Stimulated activated CD8-positive, alpha-beta memory T cell treated with anti-CD3 and anti-CD28 coated beads, Interleukin-2, amount 100 ng/mL, for 1 hour (primary cell): ENCODE measurements around the gene TNK1.
"Not testable (repeated sequence)": the region's sequence is repeated elsewhere in the genome, so short reads cannot be mapped to it uniquely, and the experiment has no call there.

Source experiments
- DNase-seq, 2 donors: peaks; one replicate each; pipeline ENCODE4 v3.0.0-alpha.2; 2020; ENCODE audit warnings: low read depth in 2 of 2

The TNK1 gene

GRCh38 chr17:7380855-7381683, at the start of gene TNK1:
TSS of gene TNK1 (plus strand) at chr17:7381089. CDS start at chr17:7382927, 1,838 bp downstream.
- no peak for DNase-seq

DNA sequence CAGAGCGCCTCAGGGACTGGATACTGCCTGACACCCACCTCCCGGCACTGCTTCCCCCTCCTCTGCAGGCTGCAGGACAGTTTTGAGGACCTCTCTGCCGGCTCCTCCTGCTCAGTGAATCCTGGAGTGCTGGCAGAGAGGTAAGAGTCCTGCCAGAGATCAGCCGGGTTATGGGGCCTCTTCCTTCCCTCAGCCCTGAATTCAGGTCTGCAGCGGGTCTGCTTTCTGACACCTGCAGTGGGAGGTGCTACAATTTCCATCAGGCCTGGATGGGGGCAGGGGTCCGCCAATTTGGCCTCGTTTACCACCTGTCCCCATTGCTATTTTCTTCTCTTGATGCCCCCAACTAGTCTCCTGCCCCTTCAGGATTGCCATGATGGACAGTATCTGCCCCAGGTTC, 48.8 kb upstream of the TNK1 start:
- DNase-seq = no peak

- not testable (repeated sequence) for DNase-seq
Observed at GRCh38 chr17:7332600-7333069, 48.3 kb upstream of the TNK1 start.

DNA sequence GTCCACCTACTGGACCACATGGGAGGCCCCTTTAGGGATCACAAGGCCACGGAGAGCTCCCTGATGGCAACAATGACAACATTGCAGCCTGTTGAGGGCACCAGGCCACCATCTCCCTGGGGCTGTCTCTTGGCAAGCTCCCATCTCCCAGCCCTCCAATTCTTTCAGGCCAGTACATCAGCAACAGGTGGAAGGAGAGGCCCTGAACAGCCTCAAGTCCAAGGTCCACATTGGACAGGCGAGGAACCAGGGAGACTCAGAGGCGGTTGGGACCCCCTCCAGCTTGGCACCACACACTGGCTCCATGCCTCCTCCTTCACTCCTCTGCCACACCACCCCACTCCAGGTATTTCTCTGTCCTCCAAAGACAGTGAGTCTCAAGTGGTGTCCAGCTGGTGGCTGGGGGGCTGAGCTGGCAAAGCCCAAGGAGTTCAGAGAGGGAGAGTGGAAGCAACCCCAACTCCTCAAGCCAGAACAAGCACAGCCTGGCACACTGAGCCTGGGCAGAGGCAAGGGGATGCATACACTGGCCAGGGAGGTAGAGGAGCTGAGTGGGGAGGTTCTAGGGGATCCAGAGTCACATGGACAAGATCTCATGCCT, 45.9 kb upstream of the TNK1 start:
- DNase-seq = no peak

DNA sequence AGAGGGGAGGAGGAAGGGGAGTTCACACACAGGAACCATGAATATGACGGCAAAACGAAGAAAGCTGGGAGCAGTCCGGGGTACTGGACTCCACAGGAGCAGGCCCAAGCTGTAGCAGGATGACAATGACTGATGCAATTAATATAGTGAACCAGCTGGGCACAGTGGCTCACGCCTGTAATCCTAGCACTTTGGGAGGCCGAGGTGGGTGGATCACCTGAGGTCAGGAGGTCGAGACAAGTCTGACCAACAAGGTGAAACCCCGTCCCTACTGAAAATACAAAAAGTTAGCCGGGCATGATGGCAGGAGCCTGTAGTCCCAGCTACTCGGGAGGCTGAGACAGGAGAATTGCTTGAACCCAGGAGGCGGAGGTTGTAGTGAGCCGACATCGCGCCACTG, 45.1 kb upstream of the TNK1 start:
- DNase-seq = not testable (repeated sequence)

- DNase-seq = peak; percentile 67 to 81
Observed at GRCh38 chr17:7336240-7337175, 44.4 kb upstream of the TNK1 start, which contains the start of gene ACAP1. TSS of gene ACAP1 (plus strand) at chr17:7336529. CDS start at chr17:7336735, 206 bp downstream.

DNA sequence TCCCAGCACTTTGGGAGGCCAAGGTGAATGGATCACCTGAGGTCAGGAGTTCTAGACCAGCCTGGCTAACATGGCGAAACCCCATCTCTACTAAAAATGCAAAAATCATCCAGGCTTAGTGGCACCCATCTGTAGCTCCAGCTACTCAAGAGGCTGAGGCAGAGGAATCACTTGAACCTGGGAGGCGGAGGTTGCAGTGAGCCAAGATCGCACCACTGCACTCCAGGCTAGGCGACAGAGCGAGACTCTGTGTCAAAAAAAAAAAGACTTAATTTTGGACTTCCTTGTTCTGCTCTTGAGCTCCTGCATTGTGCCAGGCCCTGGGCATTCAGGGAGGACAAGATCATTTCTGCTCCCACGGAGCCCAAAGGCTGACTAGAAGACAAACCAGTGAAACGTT, 43.3 kb upstream of the TNK1 start:
- not testable (repeated sequence) for DNase-seq

GRCh38 chr17:7340179-7340578, 40.7 kb upstream of the TNK1 start:
- no peak for DNase-seq

- DNase-seq = no peak
Observed at GRCh38 chr17:7341842-7342241, 39.0 kb upstream of the TNK1 start.

GRCh38 chr17:7343250-7343649, 37.6 kb upstream of the TNK1 start:
- no peak for DNase-seq

DNA sequence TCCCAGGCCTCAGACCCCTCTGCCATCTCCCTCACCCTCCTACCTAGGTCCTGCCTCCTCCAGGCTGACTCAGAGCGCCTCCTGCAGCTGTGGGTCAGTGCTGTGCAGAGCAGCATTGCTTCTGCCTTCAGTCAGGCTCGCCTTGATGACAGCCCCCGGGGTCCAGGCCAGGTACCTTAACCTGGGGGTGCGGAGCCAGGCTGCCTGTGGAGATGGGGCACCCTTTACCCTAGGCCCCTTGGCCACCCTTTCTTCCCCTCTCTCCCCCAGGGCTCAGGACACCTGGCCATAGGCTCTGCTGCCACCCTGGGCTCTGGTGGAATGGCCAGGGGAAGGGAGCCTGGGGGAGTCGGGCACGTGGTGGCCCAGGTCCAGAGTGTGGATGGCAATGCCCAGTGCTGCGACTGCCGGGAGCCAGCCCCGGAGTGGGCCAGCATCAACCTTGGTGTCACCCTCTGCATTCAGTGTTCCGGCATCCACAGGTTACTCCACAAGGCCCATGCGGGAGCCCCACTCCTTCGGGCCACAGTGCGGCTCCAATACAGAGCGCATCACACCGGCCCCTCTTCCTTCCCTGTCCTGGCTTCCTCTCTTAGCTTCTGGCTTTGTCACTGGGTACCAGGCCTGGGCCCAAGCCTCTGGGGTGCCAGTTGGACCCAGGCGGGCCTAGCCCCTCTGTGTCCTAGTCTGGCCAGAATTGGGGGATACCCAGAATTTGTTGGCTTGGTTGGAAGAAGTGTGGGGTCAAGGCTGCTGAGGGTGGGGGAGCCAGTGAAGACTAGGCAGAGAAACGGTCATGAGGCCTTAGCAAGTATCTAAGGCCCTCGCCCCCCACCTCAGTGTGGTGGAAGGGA, 33.9 kb upstream of the TNK1 start:
- no peak for DNase-seq

- no peak for DNase-seq
Observed at GRCh38 chr17:7347630-7348477, 33.0 kb upstream of the TNK1 start.

GRCh38 chr17:7348478-7349242, 32.2 kb upstream of the TNK1 start:
- DNase-seq = no peak

DNA sequence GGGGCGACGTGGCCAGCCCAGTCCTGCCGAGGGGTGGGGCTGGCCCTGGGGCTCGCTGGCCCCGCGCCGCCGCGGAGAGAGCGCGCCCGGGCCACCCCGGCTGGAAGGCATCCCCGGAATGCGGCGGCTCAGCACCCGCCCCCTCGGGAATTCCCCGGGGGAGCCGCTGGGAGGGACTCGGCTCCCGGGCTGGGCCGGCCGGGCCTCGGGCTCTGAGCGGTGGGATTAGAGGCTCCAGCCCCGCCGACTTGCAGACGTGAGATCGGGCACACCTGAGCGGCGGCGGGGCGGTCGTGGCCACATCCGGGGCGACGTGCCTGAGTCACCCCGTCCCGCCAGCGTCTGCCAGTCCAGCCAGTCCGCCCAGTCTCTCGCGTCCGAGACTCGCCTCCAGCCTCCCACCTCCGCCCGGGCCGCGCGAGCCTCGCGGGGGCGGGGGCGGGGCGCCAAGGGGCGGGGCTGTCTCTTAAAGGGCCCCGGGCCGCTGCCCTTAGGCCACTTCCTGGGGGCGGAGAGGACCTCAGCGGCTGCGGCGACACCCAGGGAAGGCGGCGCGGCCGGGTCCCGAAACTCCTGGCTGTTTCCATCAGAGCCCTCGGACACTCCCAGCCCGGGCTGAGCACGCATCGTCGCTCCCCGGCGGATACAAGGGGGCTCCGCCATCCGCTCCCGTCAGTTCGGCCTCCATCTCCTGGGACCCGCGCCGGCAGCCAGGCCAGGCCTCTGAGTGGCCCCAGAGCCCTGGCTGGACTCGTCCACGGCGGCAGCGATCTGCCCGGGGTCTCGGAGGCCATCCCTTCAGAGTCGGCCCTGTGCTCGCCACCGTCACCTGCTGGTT, 29.0 kb upstream of the TNK1 start, which contains the start of gene KCTD11:
Gene KCTD11 (plus strand): TSS at position 498 of the 838 bp plus-strand sequence.
- DNase-seq = peak; percentile 50 to 64

- no peak for DNase-seq
Observed at GRCh38 chr17:7352503-7352889, 28.4 kb upstream of the TNK1 start.

GRCh38 chr17:7352910-7353635, 27.8 kb upstream of the TNK1 start:
- DNase-seq = no peak

DNA sequence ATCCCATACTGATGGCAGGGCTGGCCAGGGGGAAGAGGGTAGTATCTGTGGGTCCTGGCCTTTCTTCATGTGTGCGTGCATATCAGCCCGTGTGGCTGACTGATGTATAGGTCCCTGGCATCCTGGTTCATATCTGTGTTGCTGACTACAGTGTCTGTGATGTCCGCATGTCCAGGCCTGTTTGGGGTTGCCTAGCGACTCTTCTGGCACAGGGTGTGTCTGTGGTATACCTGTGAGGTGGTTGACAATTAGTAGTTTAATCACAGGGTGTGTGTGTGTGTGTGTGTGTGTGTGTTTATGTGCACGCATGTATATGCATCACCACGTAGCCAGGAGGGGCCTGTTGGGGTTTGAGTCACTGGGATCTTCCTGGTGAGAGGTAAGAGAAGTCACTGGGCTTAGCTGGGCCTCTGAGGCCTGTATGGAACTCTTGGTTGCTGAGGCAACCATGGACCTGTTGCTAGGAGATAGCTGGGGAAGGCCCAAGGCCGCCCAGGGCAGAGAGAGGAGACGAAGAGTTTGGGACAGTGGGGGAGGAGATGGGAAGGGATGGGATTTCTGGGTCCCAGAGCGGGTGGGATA, 26.5 kb upstream of the TNK1 start:
- no peak for DNase-seq
